ENCODE results near the gene PCGF1.

Gene PCGF1

GRCh38 chr2:74536166-74536950 lies 28.9 kb upstream of the PCGF1 start:
- H3K36me3 ChIP-seq (ENCODE audit: control insufficient read depth in 2 of 2, insufficient read depth in 2 of 2, low read length in 2 of 2): peaks cover 6 to 10% of the 10 kb centered on the region in 2 donors
- H3K9me3 ChIP-seq (ENCODE audit: control insufficient read depth in 2 of 2, low read length in 2 of 2): no peaks in the 10 kb centered on the region
- no peak overlapping the region for H3K9ac ChIP-seq (ENCODE audit: low read depth in 1 of 2, low read length in 2 of 2)
- no peak overlapping the region for H3K4me3 ChIP-seq (ENCODE audit: low read length in 2 of 2)
- H3K27me3 ChIP-seq (ENCODE audit: control insufficient read depth in 2 of 2, insufficient read depth in 2 of 2, low read length in 2 of 2): no peaks in the 10 kb centered on the region
- no peak overlapping the region for H3K27ac ChIP-seq (ENCODE audit: low read depth in 2 of 2, low read length in 2 of 2)
- H3K4me1 ChIP-seq (ENCODE audit: control insufficient read depth in 2 of 2, insufficient read depth in 2 of 2, low read length in 2 of 2): peaks cover under 1 to 3% of the 10 kb centered on the region in 2 donors

- Histone ChIP-seq H3K27me3 (ENCODE audit: control insufficient read depth in 2 of 2, insufficient read depth in 2 of 2, low read length in 2 of 2) (no peaks in the 10 kb centered on the region), H3K4me1 (ENCODE audit: control insufficient read depth in 2 of 2, insufficient read depth in 2 of 2, low read length in 2 of 2) (peaks cover 8 to 12% of the 10 kb centered on the region in 2 donors), H3K27ac (ENCODE audit: low read depth in 2 of 2, low read length in 2 of 2) (no peak overlapping the region), H3K4me3 (ENCODE audit: low read length in 2 of 2) (no peak overlapping the region), H3K36me3 (ENCODE audit: control insufficient read depth in 2 of 2, insufficient read depth in 2 of 2, low read length in 2 of 2) (peaks cover 6 to 10% of the 10 kb centered on the region in 2 donors), H3K9ac (ENCODE audit: low read depth in 1 of 2, low read length in 2 of 2) (no peak overlapping the region), H3K9me3 (ENCODE audit: control insufficient read depth in 2 of 2, low read length in 2 of 2) (no peaks in the 10 kb centered on the region)
Measured at GRCh38 chr2:74535440-74535965, 28.0 kb upstream of the PCGF1 start.

GRCh38 chr2:74534411-74534810 lies 26.9 kb upstream of the PCGF1 start:
- no peaks in the 10 kb centered on the region for H3K27me3 ChIP-seq (ENCODE audit: control insufficient read depth in 2 of 2, insufficient read depth in 2 of 2, low read length in 2 of 2)
- peaks cover 8 to 13% of the 10 kb centered on the region in 2 donors for H3K4me1 ChIP-seq (ENCODE audit: control insufficient read depth in 2 of 2, insufficient read depth in 2 of 2, low read length in 2 of 2)
- H3K4me3 ChIP-seq (ENCODE audit: low read length in 2 of 2): no peak overlapping the region
- H3K9ac ChIP-seq (ENCODE audit: low read depth in 1 of 2, low read length in 2 of 2): no peak overlapping the region
- H3K9me3 ChIP-seq (ENCODE audit: control insufficient read depth in 2 of 2, low read length in 2 of 2): no peaks in the 10 kb centered on the region
- peaks cover 6 to 10% of the 10 kb centered on the region in 2 donors for H3K36me3 ChIP-seq (ENCODE audit: control insufficient read depth in 2 of 2, insufficient read depth in 2 of 2, low read length in 2 of 2)
- no peak overlapping the region for H3K27ac ChIP-seq (ENCODE audit: low read depth in 2 of 2, low read length in 2 of 2)

GRCh38 chr2:74533464-74533863 lies 26.0 kb upstream of the PCGF1 start:
- Histone ChIP-seq H3K9ac (ENCODE audit: low read depth in 1 of 2, low read length in 2 of 2) (no peak overlapping the region), H3K4me3 (ENCODE audit: low read length in 2 of 2) (no peak overlapping the region)

GRCh38 chr2:74532222-74532621 lies 24.7 kb upstream of the PCGF1 start:
- H3K36me3 ChIP-seq (ENCODE audit: control insufficient read depth in 2 of 2, insufficient read depth in 2 of 2, low read length in 2 of 2): peaks cover 8 to 23% of the 10 kb centered on the region in 2 donors
- peaks cover 23 to 24% of the 10 kb centered on the region in 2 donors for H3K4me1 ChIP-seq (ENCODE audit: control insufficient read depth in 2 of 2, insufficient read depth in 2 of 2, low read length in 2 of 2)
- no peak overlapping the region for H3K4me3 ChIP-seq (ENCODE audit: low read length in 2 of 2)
- no peak overlapping the region for H3K27ac ChIP-seq (ENCODE audit: low read depth in 2 of 2, low read length in 2 of 2)
- no peaks in the 10 kb centered on the region for H3K9me3 ChIP-seq (ENCODE audit: control insufficient read depth in 2 of 2, low read length in 2 of 2)
- H3K27me3 ChIP-seq (ENCODE audit: control insufficient read depth in 2 of 2, insufficient read depth in 2 of 2, low read length in 2 of 2): no peaks in the 10 kb centered on the region
- H3K9ac ChIP-seq (ENCODE audit: low read depth in 1 of 2, low read length in 2 of 2): no peak overlapping the region

More at GRCh38 chr2:74533464-74533863, 26.0 kb upstream of the PCGF1 start:
- no peak overlapping the region for H3K27ac ChIP-seq (ENCODE audit: low read depth in 2 of 2, low read length in 2 of 2)
- H3K36me3 ChIP-seq (ENCODE audit: control insufficient read depth in 2 of 2, insufficient read depth in 2 of 2, low read length in 2 of 2): peaks cover 6 to 10% of the 10 kb centered on the region in 2 donors
- H3K9me3 ChIP-seq (ENCODE audit: control insufficient read depth in 2 of 2, low read length in 2 of 2): no peaks in the 10 kb centered on the region
- H3K4me1 ChIP-seq (ENCODE audit: control insufficient read depth in 2 of 2, insufficient read depth in 2 of 2, low read length in 2 of 2): peaks cover 17 to 18% of the 10 kb centered on the region in 2 donors
- no peaks in the 10 kb centered on the region for H3K27me3 ChIP-seq (ENCODE audit: control insufficient read depth in 2 of 2, insufficient read depth in 2 of 2, low read length in 2 of 2)

- Histone ChIP-seq H3K27ac (ENCODE audit: low read depth in 2 of 2, low read length in 2 of 2) (no peak overlapping the region), H3K9ac (ENCODE audit: low read depth in 1 of 2, low read length in 2 of 2) (no peak overlapping the region), H3K4me1 (ENCODE audit: control insufficient read depth in 2 of 2, insufficient read depth in 2 of 2, low read length in 2 of 2) (peaks cover 23 to 25% of the 10 kb centered on the region in 2 donors), H3K9me3 (ENCODE audit: control insufficient read depth in 2 of 2, low read length in 2 of 2) (no peaks in the 10 kb centered on the region), H3K27me3 (ENCODE audit: control insufficient read depth in 2 of 2, insufficient read depth in 2 of 2, low read length in 2 of 2) (no peaks in the 10 kb centered on the region), H3K36me3 (ENCODE audit: control insufficient read depth in 2 of 2, insufficient read depth in 2 of 2, low read length in 2 of 2) (peaks cover 14 to 28% of the 10 kb centered on the region in 2 donors), H3K4me3 (ENCODE audit: low read length in 2 of 2) (no peak overlapping the region)
Measured at GRCh38 chr2:74531666-74532065, 24.2 kb upstream of the PCGF1 start.

- peak overlapping the region; percentile 94 to 97 for H3K4me3 ChIP-seq (ENCODE audit: low read length in 2 of 2)
- H3K27ac ChIP-seq (ENCODE audit: low read depth in 2 of 2, low read length in 2 of 2): peak overlapping the region; percentile 68 to 90
- peaks cover 25 to 28% of the 10 kb centered on the region in 2 donors for H3K4me1 ChIP-seq (ENCODE audit: control insufficient read depth in 2 of 2, insufficient read depth in 2 of 2, low read length in 2 of 2)
- no peaks in the 10 kb centered on the region for H3K9me3 ChIP-seq (ENCODE audit: control insufficient read depth in 2 of 2, low read length in 2 of 2)
- peaks cover 18 to 37% of the 10 kb centered on the region in 2 donors for H3K36me3 ChIP-seq (ENCODE audit: control insufficient read depth in 2 of 2, insufficient read depth in 2 of 2, low read length in 2 of 2)
- H3K27me3 ChIP-seq (ENCODE audit: control insufficient read depth in 2 of 2, insufficient read depth in 2 of 2, low read length in 2 of 2): no peaks in the 10 kb centered on the region
- H3K9ac ChIP-seq (ENCODE audit: low read depth in 1 of 2, low read length in 2 of 2): peak overlapping the region; percentile 83 to 88
Measured at GRCh38 chr2:74530239-74531187, 23.0 kb upstream of the PCGF1 start.

- peak within 1 kb of the TSS; percentile 87 to 90 for H3K27ac ChIP-seq (ENCODE audit: low read depth in 2 of 2, low read length in 2 of 2)
- H3K4me1 ChIP-seq (ENCODE audit: control insufficient read depth in 2 of 2, insufficient read depth in 2 of 2, low read length in 2 of 2): peaks cover 32 to 33% of the 10 kb centered on the region in 2 donors
- H3K4me3 ChIP-seq (ENCODE audit: low read length in 2 of 2): peak within 1 kb of the TSS; percentile 94 to 97
- H3K9ac ChIP-seq (ENCODE audit: low read depth in 1 of 2, low read length in 2 of 2): peak within 1 kb of the TSS; percentile 88 to 96
- no peaks in the 10 kb centered on the region for H3K27me3 ChIP-seq (ENCODE audit: control insufficient read depth in 2 of 2, insufficient read depth in 2 of 2, low read length in 2 of 2)
- H3K9me3 ChIP-seq (ENCODE audit: control insufficient read depth in 2 of 2, low read length in 2 of 2): no peaks in the 10 kb centered on the region
- peaks cover 18 to 37% of the 10 kb centered on the region in 2 donors for H3K36me3 ChIP-seq (ENCODE audit: control insufficient read depth in 2 of 2, insufficient read depth in 2 of 2, low read length in 2 of 2)
Measured at GRCh38 chr2:74529357-74530238, 22.1 kb upstream of the PCGF1 start, which contains the start of the genes AUP1 and HTRA2. Gene AUP1, minus strand, starts transcription at chr2:74529706. Its CDS starts 77 bp downstream, at chr2:74529629. Gene HTRA2, plus strand, starts transcription at chr2:74529933. Its CDS starts 74 bp downstream, at chr2:74530007.

Data from mucosa of rectum (tissue), 2 donors.